Lower leg skin (tissue), 4 donors: ENCODE results near the gene CT47C1. TPM values are rescaled to one million over a fixed set of nuclear protein-coding genes. Genes with fewer than 3 reads are reported as not detected.
"Not testable (repeated sequence)": the region's sequence is repeated elsewhere in the genome, so short reads cannot be mapped to it uniquely, and the experiment has no call there.

Experiments used
- DNase-seq, 2 donors: peaks; one replicate each; pipeline ENCODE4 v3.0.0-alpha.2; 2019; ENCODE audit warnings: low spot score in 2 of 2
- H3K4me3 ChIP-seq: fragments of 200-600 bp; sonication (generic); 2 replicates; pipeline ENCODE4 v1.5.1; 2017; ENCODE audit warnings: mild to moderate bottlenecking, low read depth; ENCODE audit not compliant: poor library complexity, severe bottlenecking
- CTCF ChIP-seq, 3 donors: fragments of 450-650 bp; IDR thresholded peaks; one replicate each; pipeline ENCODE4 v1.5.1; 2016; ENCODE audit warnings: antibody characterized with exemption in 3 of 3, mild to moderate bottlenecking in 3 of 3, moderate library complexity in 2 of 3
- POLR2A ChIP-seq, 2 donors: fragments of 450-650 bp; IDR thresholded peaks; one replicate each; pipeline ENCODE4 v1.6.1; 2016 to 2017; ENCODE audit warnings: antibody characterized with exemption in 2 of 2, mild to moderate bottlenecking in 1 of 2, moderate library complexity in 1 of 2
- WGBS, 2 donors: methylation state at CpG; one replicate each; pipeline ENCODE4 v1.1.5; 2018; 5-methylcytosine and 5-hydroxymethylcytosine counted together
- intact Hi-C: fragments of 100-400 bp; cut with DNase I; formaldehyde crosslinking; loops from one replicate; pipeline ENCODE4 v1.15.0; 2023; ENCODE audit warnings: low total_unique reads
- total RNA-seq, 4 donors: library from RNA; depleted of rRNA; stranded (reverse); fragments of >200 nt; gene quantifications; one replicate each; pipeline ENCODE4 v1.1.0, GENCODE V29; 2016

Gene CT47C1
- total RNA-seq = not detected

DNA sequence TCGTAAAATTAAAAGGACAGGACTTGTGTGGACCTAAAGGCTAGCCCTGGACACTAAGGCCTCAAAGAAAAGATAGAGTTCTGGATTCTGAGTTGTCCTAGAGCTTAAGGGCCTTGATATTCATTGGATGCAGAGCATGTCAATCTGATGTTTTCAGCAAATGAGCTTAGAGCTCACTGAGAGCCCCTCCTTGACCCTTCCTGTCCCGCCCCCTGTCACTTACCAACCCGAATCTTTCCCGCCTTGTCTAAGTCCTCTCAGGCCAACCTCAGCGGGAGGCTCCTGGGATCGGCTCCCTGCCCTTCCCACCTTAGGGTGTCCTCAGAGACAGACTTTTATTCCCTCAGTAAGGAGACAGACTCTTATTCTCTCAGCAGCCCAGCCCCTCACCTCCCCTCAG lies at the start of gene CT47C1:
CT47C1 (plus strand) TSS at position 250 of the 400 bp plus-strand sequence. CDS start 233 bp downstream, outside the sequence.
- intact Hi-C loops = no loop called here
- no peak for DNase-seq
- TF ChIP-seq POLR2A (IDR thresholded peaks at IDR 0.05) (no peak), CTCF (IDR thresholded peaks at IDR 0.05) (no peak)
- 83 to 95% methylated on average over 6 of the region's 6 CpGs for WGBS, 2 donors
- H3K4me3 ChIP-seq = no peak within 1 kb of the TSS

- DNase-seq = no peak
- TF ChIP-seq CTCF (IDR thresholded peaks at IDR 0.05) (no peak), POLR2A (IDR thresholded peaks at IDR 0.05) (no peak)
- 93 to 98% methylated on average over 5 of the region's 5 CpGs for WGBS, 2 donors
- no peak overlapping the region for H3K4me3 ChIP-seq
- intact Hi-C loops = no loop called here
These were observed 46.9 kb upstream of the CT47C1 start for GRCh38 chrX:119025900-119026299.

- intact Hi-C loops, H3K4me3 ChIP-seq, DNase-seq: not testable (repeated sequence)
- WGBS, 2 donors = 94 to 96% methylated on average over 2 of the region's 2 CpGs
These were observed 46.4 kb upstream of the CT47C1 start for GRCh38 chrX:119026344-119026743.

- DNase-seq, intact Hi-C loops, H3K4me3 ChIP-seq: not testable (repeated sequence)
- 88 to 95% methylated on average over 16 to 25 of the region's 28 CpGs for WGBS, 2 donors
These were observed 44.6 kb upstream of the CT47C1 start for GRCh38 chrX:119027960-119028732.

DNA sequence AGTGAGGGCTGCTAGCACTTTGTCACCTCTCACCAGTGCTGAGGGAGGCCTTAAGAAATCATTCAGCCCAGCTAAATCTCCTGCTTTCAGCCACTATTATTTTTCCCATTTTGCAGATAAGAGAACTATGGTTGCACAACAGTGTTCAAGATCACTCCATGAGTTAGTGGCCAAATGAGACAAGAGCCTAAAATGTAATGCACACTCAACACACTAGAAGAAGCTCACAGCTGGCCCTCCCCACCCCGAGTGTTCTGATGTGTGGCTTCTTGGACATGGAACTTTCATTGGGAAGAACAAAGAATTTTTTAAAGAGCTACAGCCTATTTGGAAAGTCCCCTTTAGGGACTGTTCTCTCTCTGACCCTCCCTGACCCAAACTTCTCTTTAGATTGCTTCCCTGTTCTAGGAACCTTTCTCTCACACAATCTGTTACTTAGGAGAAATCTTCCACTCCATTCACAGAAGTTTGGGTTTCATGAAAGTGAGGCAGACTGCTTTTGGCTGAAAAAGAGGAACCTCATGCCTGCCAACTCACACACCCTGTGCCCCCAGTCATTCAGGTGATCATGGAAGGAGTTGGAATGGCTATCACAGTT lies 44.0 kb upstream of the CT47C1 start:
- intact Hi-C loops = no loop called here
- DNase-seq = no peak
- WGBS, 2 donors = 42 to 62% methylated on average over 1 of the region's 1 CpG
- H3K4me3 ChIP-seq = no peak overlapping the region
- TF ChIP-seq POLR2A (IDR thresholded peaks at IDR 0.05) (no peak), CTCF (IDR thresholded peaks at IDR 0.05) (no peak)

DNA sequence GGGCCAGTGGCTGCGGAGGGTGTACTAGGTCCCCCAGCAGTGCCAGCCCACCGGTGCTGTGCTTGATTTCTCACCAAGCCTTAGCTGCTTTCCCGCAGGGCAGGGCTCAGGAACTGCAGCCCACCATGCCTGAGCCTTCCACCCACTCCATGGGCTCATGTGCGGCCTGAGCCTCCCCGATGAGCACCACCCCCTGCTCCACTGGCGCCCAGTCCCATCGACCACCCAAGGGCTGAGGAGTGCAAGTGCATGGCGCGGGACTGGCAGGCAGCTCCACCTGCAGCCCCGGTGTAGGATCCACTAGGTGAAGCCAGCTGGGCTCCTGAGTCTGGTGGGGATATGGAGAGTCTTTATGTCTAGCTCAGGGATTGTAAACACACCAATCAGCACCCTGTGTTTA lies 43.1 kb upstream of the CT47C1 start:
- intact Hi-C loops, H3K4me3 ChIP-seq, DNase-seq: not testable (repeated sequence)
- 94 to 100% methylated on average over 1 to 10 of the region's 10 CpGs for WGBS, 2 donors

- TF ChIP-seq CTCF (IDR thresholded peaks at IDR 0.05) (no peak), POLR2A (IDR thresholded peaks at IDR 0.05) (no peak)
- no peak for DNase-seq
These were observed 41.8 kb upstream of the CT47C1 start for GRCh38 chrX:119030990-119031389.

More at GRCh38 chrX:119030990-119031389, 41.8 kb upstream of the CT47C1 start:
- intact Hi-C loops = no loop called here
- no peak overlapping the region for H3K4me3 ChIP-seq
